A549 (cell line): Measurements from ENCODE around the gene C2orf42. TPM values are rescaled to one million over a fixed set of nuclear protein-coding genes. Genes with fewer than 3 reads are reported as not detected.
"Not testable (repeated sequence)": the region's sequence is repeated elsewhere in the genome, so short reads cannot be mapped to it uniquely, and the experiment has no call there.

Source experiments
- ATAC-seq, 2 experiments: fragments of 200-7000 bp in 1 of 2; fragments of >200 bp in 1 of 2; cut with Nextera tagmentation in 1 of 2; cut with Tn5 transposase in 1 of 2; 3 replicates each; pipeline versions ENCODE4 v1.8.0 to v1.9.1; 2018 to 2020; ENCODE audit warnings: mild to moderate bottlenecking in 1 of 2, moderate library complexity in 1 of 2
- CTCF ChIA-PET: fragments of 300-600 bp; sonication (Branson Sonifier 250); formaldehyde crosslinking; extraction: SDS; loops from one replicate; lab custom pipeline; 2021; ENCODE audit warnings: antibody characterized with exemption, inconsistent platforms; lab: Yijun Ruan, JAX
- POLR2A ChIA-PET: fragments of 350-600 bp; formaldehyde crosslinking; extraction: SDS; loops from one replicate; lab custom pipeline; 2021; ENCODE audit warnings: antibody characterized with exemption, inconsistent platforms; lab: Yijun Ruan, JAX
- DNase-seq, 2 experiments: peaks; one replicate each; pipeline versions ENCODE4 v3.0.0 to v3.0.0-alpha.2; 2011 to 2016; ENCODE audit warnings: low read depth in 1 of 2, low spot score in 1 of 2
- FAIRE-seq: peaks from 2 replicates; lab custom pipeline; 2011; peaks lifted over from hg19 to GRCh38; lab: Jason Lieb, UNC
- H3K27ac ChIP-seq, 2 experiments: fragments of >200 bp; sonication (Bioruptor Twin); formaldehyde crosslinking; 3 replicates each; pipeline ENCODE4 v1.5.1; 2016 to 2017
- H3K4me1 ChIP-seq: fragments of >200 bp; sonication (Bioruptor Twin); formaldehyde crosslinking; 3 replicates; pipeline ENCODE4 v1.6.1; 2016
- H3K4me2 ChIP-seq: fragments of >200 bp; sonication (Bioruptor Twin); formaldehyde crosslinking; 3 replicates; pipeline ENCODE4 v1.6.1; 2016
- H3K4me3 ChIP-seq: fragments of >200 bp; sonication (Bioruptor Twin); formaldehyde crosslinking; 3 replicates; pipeline ENCODE4 v1.5.1; 2016
- H3K9me3 ChIP-seq: fragments of >200 bp; sonication (Bioruptor Twin); formaldehyde crosslinking; 3 replicates; pipeline ENCODE4 v1.6.1; 2016
- BHLHE40 ChIP-seq: IDR thresholded peaks from 2 replicates; pipeline ENCODE4 v1.6.1; 2012; ENCODE audit warnings: low read depth, low read length, inconsistent platforms
- CEBPB ChIP-seq, 2 experiments: fragments of >200 bp in 1 of 2; sonication (Bioruptor Twin) in 1 of 2; formaldehyde crosslinking in 1 of 2; IDR thresholded peaks; 2 replicates each; pipeline ENCODE4 v1.6.1; 2012 to 2016
- EHMT2 ChIP-seq: fragments of 200-600 bp; sonication (generic); IDR thresholded peaks from 2 replicates; pipeline ENCODE4 v1.6.1; 2016; ENCODE audit warnings: antibody characterized with exemption, low read depth, mild to moderate bottlenecking, moderate library complexity
- FOSL2 ChIP-seq, 2 experiments: fragments of 450-650 bp in 1 of 2; fragments of >200 bp in 1 of 2; sonication (Bioruptor Twin) in 1 of 2; formaldehyde crosslinking; IDR thresholded peaks; 2 replicates each; pipeline versions ENCODE4 v1.5.0 to v1.6.1; 2016 to 2020; ENCODE audit warnings: mild to moderate bottlenecking in 1 of 2, moderate library complexity in 1 of 2
- HOXB13 ChIP-seq: fragments of 250-450 bp; sonication (Bioruptor Pico); IDR thresholded peaks from 2 replicates; pipeline ENCODE4 v1.5.0; 2020; ENCODE audit warnings: low read depth, mild to moderate bottlenecking, moderate library complexity
- MAFK ChIP-seq: fragments of 450-650 bp; IDR thresholded peaks from 2 replicates; pipeline ENCODE4 v1.6.1; 2014; ENCODE audit not compliant: partially characterized antibody
- MAZ ChIP-seq: fragments of 150-350 bp; IDR thresholded peaks from 2 replicates; pipeline ENCODE4 v1.6.1; 2014; ENCODE audit warnings: antibody characterized with exemption, low read depth, low read length, borderline replicate concordance
- NFE2L2 ChIP-seq: fragments of 150-350 bp; conservative IDR thresholded peaks from 2 replicates; pipeline ENCODE4 v1.6.1; 2014; ENCODE audit warnings: low read length
- NR3C1 ChIP-seq: fragments of >200 bp; sonication (Bioruptor Twin); formaldehyde crosslinking; IDR thresholded peaks from 3 replicates; pipeline ENCODE4 v1.6.1; 2017
- RAD21 ChIP-seq, 2 experiments: fragments of >200 bp in 1 of 2; sonication (Bioruptor Twin) in 1 of 2; formaldehyde crosslinking in 1 of 2; IDR thresholded peaks in 1 of 2; conservative IDR thresholded peaks in 1 of 2; 2 replicates in 1 of 2; 3 replicates in 1 of 2; pipeline ENCODE4 v1.6.1; 2012 to 2018; ENCODE audit warnings: inconsistent platforms in 1 of 2
- RARB ChIP-seq: fragments of 250-450 bp; sonication (Bioruptor Pico); IDR thresholded peaks from 2 replicates; pipeline ENCODE4 v1.8.0; 2021; ENCODE audit warnings: mild to moderate bottlenecking, moderate library complexity
- RFX5 ChIP-seq: fragments of 450-650 bp; IDR thresholded peaks from 2 replicates; pipeline ENCODE4 v1.7.1; 2014; ENCODE audit warnings: antibody characterized with exemption, mild to moderate bottlenecking, moderate library complexity
- SMC3 ChIP-seq: fragments of >200 bp; sonication (Bioruptor Twin); formaldehyde crosslinking; IDR thresholded peaks from 3 replicates; pipeline ENCODE4 v1.6.1; 2018; ENCODE audit warnings: inconsistent platforms
- TFCP2L1 ChIP-seq: fragments of 250-450 bp; sonication (Bioruptor Pico); IDR thresholded peaks from 2 replicates; pipeline ENCODE4 v1.5.0; 2021; ENCODE audit warnings: mild to moderate bottlenecking
- ZFP36 ChIP-seq: fragments of 450-650 bp; IDR thresholded peaks from 2 replicates; pipeline ENCODE4 v1.6.1; 2014; ENCODE audit warnings: borderline replicate concordance; ENCODE audit not compliant: partially characterized antibody
- ZSCAN20 ChIP-seq: fragments of 250-450 bp; sonication (Bioruptor Pico); IDR thresholded peaks from 2 replicates; pipeline ENCODE4 v1.8.0; 2022; ENCODE audit warnings: mild to moderate bottlenecking, moderate library complexity
- WGBS: methylation state at CpG from one replicate; pipeline ENCODE4 v1.1.6; 2017; ENCODE audit errors: missing lambda C conversion rate; 5-methylcytosine and 5-hydroxymethylcytosine counted together
- polyA plus RNA-seq, 4 experiments: library from polyadenylated mRNA; depleted of rRNA in 3 of 4; stranded (reverse); fragments of >200 nt; fragmentation: RNase III in 1 of 4; extraction: RNeasy Plus Mini Kit Qiagen cat#74134 plus additional on column Dnase treatment in 1 of 4; gene quantifications; 2 replicates in 3 of 4; 3 replicates in 1 of 4; pipeline ENCODE4 v1.2.3, GENCODE V29; 2011 to 2017
- TF ChIP-seq, protein P1 (sequence below): fragments of 250-450 bp; sonication (Bioruptor Pico); IDR thresholded peaks from 2 replicates; pipeline ENCODE4 v1.5.0; 2020; ENCODE audit warnings: low read depth, mild to moderate bottlenecking, moderate library complexity
- TF ChIP-seq, protein P2 (sequence below): fragments of 250-450 bp; sonication (Bioruptor Pico); IDR thresholded peaks from 2 replicates; pipeline ENCODE4 v1.5.0; 2021; ENCODE audit warnings: mild to moderate bottlenecking, moderate library complexity, borderline replicate concordance
- TF ChIP-seq, protein P3 (sequence below): fragments of 450-650 bp; IDR thresholded peaks from 2 replicates; pipeline ENCODE4 v1.6.1; 2014; ENCODE audit warnings: antibody characterized with exemption

Gene C2orf42
- polyA plus RNA-seq, 2 of the 4 experiments (the other 2 are of a cell fraction): 9.5 to 10.4 TPM

DNA sequence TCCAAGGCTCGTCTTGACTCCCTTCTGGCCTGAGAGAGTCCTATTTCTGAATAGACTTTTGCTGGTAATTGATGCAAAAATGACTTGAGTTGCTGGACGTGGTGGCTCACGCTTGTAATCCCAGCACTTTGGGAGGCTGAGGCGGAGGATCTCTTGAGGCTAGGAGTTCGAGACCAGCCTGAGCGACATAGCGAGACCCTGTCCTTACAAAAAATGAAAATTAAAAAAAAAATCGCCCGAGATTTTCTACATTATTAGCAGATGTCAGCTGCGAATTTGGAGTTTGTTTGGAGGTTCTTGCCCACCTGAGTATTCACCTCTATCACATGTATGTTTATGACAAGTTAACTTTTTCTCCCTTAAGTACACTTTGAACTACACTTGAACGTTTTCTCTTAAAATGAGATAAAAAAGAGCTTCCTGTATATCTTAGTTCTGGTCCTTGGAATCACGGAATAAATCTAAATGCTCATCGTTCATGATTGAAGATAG is 471 bp upstream of the C2orf42 start (continued):
- no peak for TF ChIP-seq EHMT2
- TF ChIP-seq BHLHE40: 0 out of 2 replicates have a peak, but pooled peaks have one; percentile 5
- TF ChIP-seq HOXB13 (CRISPR knock-in tag): no peak
- TF ChIP-seq MAZ: no peak
- TF ChIP-seq SMC3: no peak
- no peak for TF ChIP-seq NR3C1
- TF ChIP-seq RAD21 (conservative IDR thresholded peaks at IDR 0.05 in 1 of 2, IDR thresholded peaks at IDR 0.05 in 1 of 2): no peak
- no peak for TF ChIP-seq RFX5
- no peak for TF ChIP-seq RARB (CRISPR knock-in tag)
- no peak for TF ChIP-seq NFE2L2
- no peak for TF ChIP-seq TFCP2L1 (CRISPR knock-in tag)
- TF ChIP-seq, protein P1, sequence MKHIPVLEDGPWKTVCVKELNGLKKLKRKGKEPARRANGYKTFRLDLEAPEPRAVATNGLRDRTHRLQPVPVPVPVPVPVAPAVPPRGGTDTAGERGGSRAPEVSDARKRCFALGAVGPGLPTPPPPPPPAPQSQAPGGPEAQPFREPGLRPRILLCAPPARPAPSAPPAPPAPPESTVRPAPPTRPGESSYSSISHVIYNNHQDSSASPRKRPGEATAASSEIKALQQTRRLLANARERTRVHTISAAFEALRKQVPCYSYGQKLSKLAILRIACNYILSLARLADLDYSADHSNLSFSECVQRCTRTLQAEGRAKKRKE (CRISPR knock-in tag): no peak
- TF ChIP-seq MAFK: no peak

DNA sequence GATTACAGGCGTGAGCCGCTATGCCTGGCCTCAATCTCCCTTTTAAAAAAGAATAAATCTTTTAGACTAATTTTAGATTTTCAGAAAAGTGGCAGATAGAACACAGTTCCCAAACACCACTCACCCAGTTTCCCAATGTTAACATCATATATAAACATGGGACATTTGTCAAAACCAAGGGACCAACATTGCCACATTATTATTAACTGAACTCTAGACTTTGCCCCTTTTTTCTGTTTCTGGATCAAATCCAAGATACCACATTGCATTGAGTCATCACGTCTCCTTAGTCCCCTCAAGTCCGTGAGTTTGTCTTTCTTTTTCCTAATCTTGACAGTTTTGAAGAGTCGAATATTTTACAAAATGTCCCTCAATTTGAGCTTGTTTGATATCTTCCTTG is 2.4 kb downstream of the C2orf42 start:
- POLR2A ChIA-PET: interaction anchor here (1.3 kb wide), 1 partner anchor 274 kb away, joined by 3 read pairs; the partner anchor contains the start of gene MXD1

DNA sequence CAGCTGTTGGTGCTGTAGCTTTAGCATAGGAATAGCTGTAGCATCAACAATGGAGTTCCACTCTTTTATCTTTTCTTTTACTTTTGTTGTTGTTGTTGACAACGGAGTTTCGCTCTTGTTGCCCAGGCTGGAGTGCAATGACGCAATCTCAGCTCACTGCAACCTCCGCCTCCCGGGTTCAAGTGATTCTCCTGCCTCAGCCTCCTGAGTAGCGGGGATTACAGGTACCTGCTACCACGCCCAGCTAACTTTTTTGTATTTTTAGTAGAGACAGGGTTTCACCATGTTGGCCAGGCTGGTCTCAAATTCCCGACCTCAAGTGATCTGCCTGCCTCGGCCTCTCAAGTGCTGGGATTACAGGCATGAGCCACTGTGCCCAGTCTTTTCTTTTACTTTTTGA is 3.6 kb downstream of the C2orf42 start:
- CTCF ChIA-PET, H3K9me3 ChIP-seq, DNase-seq, H3K4me2 ChIP-seq, H3K4me3 ChIP-seq, ATAC-seq, H3K27ac ChIP-seq, POLR2A ChIA-PET, FAIRE-seq: not testable (repeated sequence)
- TF ChIP-seq CEBPB (IDR thresholded peaks at IDR 0.05): peak; percentile 14 to 33; a peak in 2 of 4 replicates
- 91% methylated on average over 9 of the region's 9 CpGs for WGBS
- H3K4me1 ChIP-seq: peaks cover 14% of the 10 kb centered on the region

More for the DNA sequence above, 2.4 kb downstream of the C2orf42 start:
- peak; percentile 27 to 62 for DNase-seq
- peak overlapping the region; percentile 48 for H3K4me2 ChIP-seq
- H3K4me1 ChIP-seq: peaks cover 14% of the 10 kb centered on the region
- no peak for ATAC-seq
- 55% methylated on average over 5 of the region's 5 CpGs for WGBS
- H3K27ac ChIP-seq: peak overlapping the region in 1 of 2 experiments; percentile 5; a peak in 1 of 6 replicates
- H3K4me3 ChIP-seq: no peak overlapping the region
- no peak for FAIRE-seq
- TF ChIP-seq, protein P2, sequence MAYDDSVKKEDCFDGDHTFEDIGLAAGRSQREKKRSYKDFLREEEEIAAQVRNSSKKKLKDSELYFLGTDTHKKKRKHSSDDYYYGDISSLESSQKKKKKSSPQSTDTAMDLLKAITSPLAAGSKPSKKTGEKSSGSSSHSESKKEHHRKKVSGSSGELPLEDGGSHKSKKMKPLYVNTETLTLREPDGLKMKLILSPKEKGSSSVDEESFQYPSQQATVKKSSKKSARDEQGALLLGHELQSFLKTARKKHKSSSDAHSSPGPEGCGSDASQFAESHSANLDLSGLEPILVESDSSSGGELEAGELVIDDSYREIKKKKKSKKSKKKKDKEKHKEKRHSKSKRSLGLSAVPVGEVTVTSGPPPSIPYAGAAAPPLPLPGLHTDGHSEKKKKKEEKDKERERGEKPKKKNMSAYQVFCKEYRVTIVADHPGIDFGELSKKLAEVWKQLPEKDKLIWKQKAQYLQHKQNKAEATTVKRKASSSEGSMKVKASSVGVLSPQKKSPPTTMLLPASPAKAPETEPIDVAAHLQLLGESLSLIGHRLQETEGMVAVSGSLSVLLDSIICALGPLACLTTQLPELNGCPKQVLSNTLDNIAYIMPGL (CRISPR knock-in tag): no peak
- TF ChIP-seq FOSL2 (IDR thresholded peaks at IDR 0.05) (no peak), FOSL2 (CRISPR knock-in tag; IDR thresholded peaks at IDR 0.05) (peak; percentile 64; the same call in 1 of the 2 replicates), MAFK (no peak), ZFP36 (no peak), ZSCAN20 (CRISPR knock-in tag) (no peak)
- TF ChIP-seq, protein P3, sequence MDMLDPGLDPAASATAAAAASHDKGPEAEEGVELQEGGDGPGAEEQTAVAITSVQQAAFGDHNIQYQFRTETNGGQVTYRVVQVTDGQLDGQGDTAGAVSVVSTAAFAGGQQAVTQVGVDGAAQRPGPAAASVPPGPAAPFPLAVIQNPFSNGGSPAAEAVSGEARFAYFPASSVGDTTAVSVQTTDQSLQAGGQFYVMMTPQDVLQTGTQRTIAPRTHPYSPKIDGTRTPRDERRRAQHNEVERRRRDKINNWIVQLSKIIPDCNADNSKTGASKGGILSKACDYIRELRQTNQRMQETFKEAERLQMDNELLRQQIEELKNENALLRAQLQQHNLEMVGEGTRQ: no peak
- no peaks in the 10 kb centered on the region for H3K9me3 ChIP-seq
- CTCF ChIA-PET: interaction anchor here (1.8 kb wide), 1 partner anchor 276 kb away, joined by 4 read pairs; no protein-coding TSS in a partner anchor
